ENCODE measurements around the gene CTAGE4. TPM values are rescaled to one million over a fixed set of nuclear protein-coding genes. Genes with fewer than 3 reads are reported as not detected.

The CTAGE4 gene
- total and polyA plus RNA-seq, 9 donors: 0.92 to 11.1 (median 1.5) TPM

Other genes with a start within 250 kb of the CTAGE4 start
- not detected for gene OR2F2, start 248.2 kb upstream of the CTAGE4 start, total RNA-seq
- gene OR2F2, start 248.2 kb upstream of the CTAGE4 start, polyA plus RNA-seq: not detected
- gene OR2F1, start 228.6 kb upstream of the CTAGE4 start, total RNA-seq: not detected
- gene OR2F1, start 228.6 kb upstream of the CTAGE4 start, polyA plus RNA-seq: not detected
- not detected for gene OR6B1, start 183.1 kb upstream of the CTAGE4 start, total RNA-seq
- gene OR6B1, start 183.1 kb upstream of the CTAGE4 start, polyA plus RNA-seq: not detected
- not detected for gene OR2A5, start 134.5 kb upstream of the CTAGE4 start, total RNA-seq
- not detected for gene OR2A5, start 134.5 kb upstream of the CTAGE4 start, polyA plus RNA-seq
- gene OR2A25, start 113.7 kb upstream of the CTAGE4 start, total RNA-seq: not detected
- gene OR2A25, start 113.7 kb upstream of the CTAGE4 start, polyA plus RNA-seq: not detected
- not detected for gene OR2A12, start 97.2 kb upstream of the CTAGE4 start, total RNA-seq
- gene OR2A12, start 97.2 kb upstream of the CTAGE4 start, polyA plus RNA-seq: not detected
- gene OR2A2, start 73.9 kb upstream of the CTAGE4 start, total RNA-seq: not detected
- not detected for gene OR2A2, start 73.9 kb upstream of the CTAGE4 start, polyA plus RNA-seq
- not detected for gene OR2A14, start 60.3 kb upstream of the CTAGE4 start, total RNA-seq
- gene OR2A14, start 60.3 kb upstream of the CTAGE4 start, polyA plus RNA-seq: not detected
- gene ARHGEF35, start 12.4 kb downstream of the CTAGE4 start, total RNA-seq: 1 to 10 TPM; 3.8 to 6.5 (median 4.1) TPM
- gene ARHGEF35, start 12.4 kb downstream of the CTAGE4 start, polyA plus RNA-seq: 10 to 100 TPM in 1 of 2 donors, 1 to 10 TPM in 1; 2.9 to 14.8 TPM
- gene OR2A42, start 56.1 kb downstream of the CTAGE4 start, total RNA-seq: under 1 TPM in 6 of 7 donors, not detected in 1; 0.10 to 0.50 (median 0.22) TPM
- gene OR2A42, start 56.1 kb downstream of the CTAGE4 start, polyA plus RNA-seq: under 1 TPM; 0.17 to 0.65 TPM
- 10 to 100 TPM in 1 of 7 donors, 1 to 10 TPM in 6; 2.8 to 22.6 (median 3.8) TPM for gene OR2A7, start 81.3 kb downstream of the CTAGE4 start, total RNA-seq
- 1 to 10 TPM in 1 of 2 donors, under 1 TPM in 1; 0.92 to 3.3 TPM for gene OR2A7, start 81.3 kb downstream of the CTAGE4 start, polyA plus RNA-seq
- 1 to 10 TPM in 2 of 7 donors, under 1 TPM in 5; 0.40 to 1.5 (median 0.87) TPM for gene CTAGE8, start 85.8 kb downstream of the CTAGE4 start, total RNA-seq
- 1 to 10 TPM in 1 of 2 donors, not detected in 1; 2.0 TPM for gene CTAGE8, start 85.8 kb downstream of the CTAGE4 start, polyA plus RNA-seq
- 1 to 10 TPM in 1 of 7 donors, under 1 TPM in 6; 0.24 to 1.1 (median 0.40) TPM for gene OR2A1, start 129.0 kb downstream of the CTAGE4 start, total RNA-seq
- under 1 TPM; 0.16 to 0.27 TPM for gene OR2A1, start 129.0 kb downstream of the CTAGE4 start, polyA plus RNA-seq
- 10 to 100 TPM in 6 of 7 donors, 1 to 10 TPM in 1; 5.4 to 36.5 (median 11.2) TPM for gene ARHGEF5, start 171.9 kb downstream of the CTAGE4 start, total RNA-seq
- gene ARHGEF5, start 171.9 kb downstream of the CTAGE4 start, polyA plus RNA-seq: 1 to 10 TPM; 4.0 to 9.6 TPM
- not detected for gene NOBOX, start 220.2 kb downstream of the CTAGE4 start, total RNA-seq
- under 1 TPM in 1 of 2 donors, not detected in 1; 0.36 TPM for gene NOBOX, start 220.2 kb downstream of the CTAGE4 start, polyA plus RNA-seq

All from ovary (tissue), 9 donors.